ENCODE results near the gene KIF17. TPM values are rescaled to one million over a fixed set of nuclear protein-coding genes. Genes with fewer than 3 reads are reported as not detected.
A peak's percentile ranks its signal among the peaks of the same experiment; 100 is the strongest.

The KIF17 gene
- total RNA-seq, 1 donor from 2014 or later = 2.5 TPM

- Histone ChIP-seq H3K27me3 (no peaks in the 10 kb centered on the region), H3K27ac (peak overlapping the region; percentile 78), H3K9me3 (no peaks in the 10 kb centered on the region), H3K36me3 (no peaks in the 10 kb centered on the region), H3K4me1 (peaks cover 25% of the 10 kb centered on the region), H3K4me3 (peak overlapping the region; percentile 3 to 24)
- intact Hi-C loops (cut with DNase I) = no loop called here
- TF ChIP-seq POLR2AphosphoS5 (IDR thresholded peaks at IDR 0.05; ENCODE audit: insufficient read depth in 1 of 2, low read depth in 1 of 2) = peak in 1 of 2 donors; percentile 32
- TF ChIP-seq POLR2A (IDR thresholded peaks at IDR 0.05) = no peak
- no peak for DNase-seq (ENCODE audit: extremely low spot score in 2 of 2)
Measured at GRCh38 chr1:20665726-20666125, 52.1 kb downstream of the KIF17 start.

- DNase-seq (ENCODE audit: extremely low spot score in 2 of 2) = no peak
- intact Hi-C loops (cut with DNase I) = no loop called here
- H3K4me3 ChIP-seq = no peak overlapping the region
- H3K9me3 ChIP-seq = no peaks in the 10 kb centered on the region
- H3K27ac ChIP-seq = peak overlapping the region; percentile 0
- H3K4me1 ChIP-seq = peaks cover 41% of the 10 kb centered on the region
- H3K36me3 ChIP-seq = no peaks in the 10 kb centered on the region
- H3K27me3 ChIP-seq = no peaks in the 10 kb centered on the region
- TF ChIP-seq POLR2A (IDR thresholded peaks at IDR 0.05) = no peak
- no peak for TF ChIP-seq POLR2AphosphoS5 (IDR thresholded peaks at IDR 0.05; ENCODE audit: insufficient read depth in 1 of 2, low read depth in 1 of 2)
- TF ChIP-seq CTCF (IDR thresholded peaks at IDR 0.05) = no peak
Measured at GRCh38 chr1:20663969-20664715, 53.7 kb downstream of the KIF17 start.

- Histone ChIP-seq H3K27ac (no peak overlapping the region), H3K27me3 (no peaks in the 10 kb centered on the region), H3K9me3 (no peaks in the 10 kb centered on the region), H3K36me3 (no peaks in the 10 kb centered on the region), H3K4me1 (peaks cover 46% of the 10 kb centered on the region), H3K4me3 (no peak overlapping the region)
- DNase-seq (ENCODE audit: extremely low spot score in 2 of 2) = no peak
- TF ChIP-seq POLR2A (IDR thresholded peaks at IDR 0.05) = no peak
- TF ChIP-seq CTCF (IDR thresholded peaks at IDR 0.05) = no peak
- TF ChIP-seq POLR2AphosphoS5 (IDR thresholded peaks at IDR 0.05; ENCODE audit: insufficient read depth in 1 of 2, low read depth in 1 of 2) = no peak
- intact Hi-C loops (cut with DNase I) = no loop called here
Measured at GRCh38 chr1:20663365-20663764, 54.4 kb downstream of the KIF17 start.

- H3K36me3 ChIP-seq = peaks cover 0 to 9% of the 10 kb centered on the region in 2 donors
- intact Hi-C loops (cut with DNase I) = no loop called here
- H3K4me3 ChIP-seq = peak overlapping the region; percentile 97
- no peak for DNase-seq (ENCODE audit: extremely low spot score in 2 of 2)
- H3K27ac ChIP-seq = peak overlapping the region; percentile 74
- H3K27me3 ChIP-seq = no peaks in the 10 kb centered on the region
- TF ChIP-seq POLR2A (IDR thresholded peaks at IDR 0.05) (no peak), CTCF (IDR thresholded peaks at IDR 0.05) (no peak), POLR2AphosphoS5 (IDR thresholded peaks at IDR 0.05; ENCODE audit: insufficient read depth in 1 of 2, low read depth in 1 of 2) (no peak)
- H3K9me3 ChIP-seq = no peaks in the 10 kb centered on the region
- H3K4me1 ChIP-seq = peaks cover 46% of the 10 kb centered on the region
Measured at GRCh38 chr1:20662110-20662475, 55.7 kb downstream of the KIF17 start.

- peak within 1 kb of the TSS; percentile 74 for H3K27ac ChIP-seq
- H3K4me1 ChIP-seq = peaks cover 45% of the 10 kb centered on the region
- no peaks in the 10 kb centered on the region for H3K27me3 ChIP-seq
- peak in 1 of 2 donors; percentile 96 for DNase-seq (ENCODE audit: extremely low spot score in 2 of 2)
- TF ChIP-seq POLR2AphosphoS5 (IDR thresholded peaks at IDR 0.05; ENCODE audit: insufficient read depth in 1 of 2, low read depth in 1 of 2) (peak; percentile 82 to 91), CTCF (IDR thresholded peaks at IDR 0.05) (peak in 2 of 3 experiments; percentile 9 to 16), POLR2A (IDR thresholded peaks at IDR 0.05) (peak in 1 of 2 donors; percentile 8)
- no peaks in the 10 kb centered on the region for H3K9me3 ChIP-seq
- H3K36me3 ChIP-seq = peaks cover 0 to 14% of the 10 kb centered on the region in 2 donors
- peak within 1 kb of the TSS; percentile 97 for H3K4me3 ChIP-seq
- intact Hi-C loops (cut with DNase I) = no loop called here
Measured at GRCh38 chr1:20661207-20662109, 56.3 kb downstream of the KIF17 start, which contains the start of gene DDOST. TSS of gene DDOST (minus strand) at chr1:20661369. CDS start at chr1:20661350, 19 bp downstream.
